ENCODE data around the gene TSSK2.

Gene TSSK2

DNA sequence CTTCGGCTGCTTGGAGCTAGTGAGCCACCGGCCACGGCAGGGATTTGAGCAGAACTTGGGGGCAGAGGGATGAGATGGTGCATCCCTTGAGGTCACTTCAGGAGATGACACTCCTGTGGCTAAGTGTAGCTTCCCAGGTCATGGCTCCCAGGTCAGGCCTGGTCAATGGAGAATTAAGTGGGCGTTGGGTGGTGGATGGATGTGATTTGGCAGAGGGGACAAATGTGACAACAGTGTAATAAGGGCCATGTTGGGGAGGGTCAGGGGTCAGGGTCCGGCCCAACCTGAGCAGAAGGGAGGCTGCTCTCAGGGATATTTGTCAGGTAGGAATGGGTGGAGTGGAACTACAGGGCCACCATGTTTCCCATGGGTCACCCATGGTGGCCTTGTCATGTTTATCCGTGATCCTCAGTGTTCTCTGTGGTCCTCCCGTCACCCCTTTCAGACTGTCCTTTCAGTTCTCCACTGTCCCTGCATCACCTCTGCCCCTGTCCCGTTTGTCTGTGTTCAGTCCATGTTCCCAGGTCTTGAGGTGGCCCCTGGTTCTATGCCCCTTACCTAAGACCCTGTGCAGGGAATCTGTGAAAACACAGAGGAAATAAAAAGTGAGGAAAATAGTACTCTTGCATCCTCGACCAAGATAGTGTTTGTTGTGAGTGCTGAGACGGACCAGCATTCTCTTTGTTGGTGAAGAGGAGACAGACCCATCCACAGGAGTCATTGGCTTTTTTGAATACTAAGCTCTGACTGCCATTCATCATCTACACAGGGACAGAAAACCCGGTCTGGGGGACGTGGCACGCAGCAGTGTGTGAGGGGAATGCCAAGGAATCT, 41.3 kb downstream of the TSSK2 start:
- FAIRE-seq = no peak

DNA sequence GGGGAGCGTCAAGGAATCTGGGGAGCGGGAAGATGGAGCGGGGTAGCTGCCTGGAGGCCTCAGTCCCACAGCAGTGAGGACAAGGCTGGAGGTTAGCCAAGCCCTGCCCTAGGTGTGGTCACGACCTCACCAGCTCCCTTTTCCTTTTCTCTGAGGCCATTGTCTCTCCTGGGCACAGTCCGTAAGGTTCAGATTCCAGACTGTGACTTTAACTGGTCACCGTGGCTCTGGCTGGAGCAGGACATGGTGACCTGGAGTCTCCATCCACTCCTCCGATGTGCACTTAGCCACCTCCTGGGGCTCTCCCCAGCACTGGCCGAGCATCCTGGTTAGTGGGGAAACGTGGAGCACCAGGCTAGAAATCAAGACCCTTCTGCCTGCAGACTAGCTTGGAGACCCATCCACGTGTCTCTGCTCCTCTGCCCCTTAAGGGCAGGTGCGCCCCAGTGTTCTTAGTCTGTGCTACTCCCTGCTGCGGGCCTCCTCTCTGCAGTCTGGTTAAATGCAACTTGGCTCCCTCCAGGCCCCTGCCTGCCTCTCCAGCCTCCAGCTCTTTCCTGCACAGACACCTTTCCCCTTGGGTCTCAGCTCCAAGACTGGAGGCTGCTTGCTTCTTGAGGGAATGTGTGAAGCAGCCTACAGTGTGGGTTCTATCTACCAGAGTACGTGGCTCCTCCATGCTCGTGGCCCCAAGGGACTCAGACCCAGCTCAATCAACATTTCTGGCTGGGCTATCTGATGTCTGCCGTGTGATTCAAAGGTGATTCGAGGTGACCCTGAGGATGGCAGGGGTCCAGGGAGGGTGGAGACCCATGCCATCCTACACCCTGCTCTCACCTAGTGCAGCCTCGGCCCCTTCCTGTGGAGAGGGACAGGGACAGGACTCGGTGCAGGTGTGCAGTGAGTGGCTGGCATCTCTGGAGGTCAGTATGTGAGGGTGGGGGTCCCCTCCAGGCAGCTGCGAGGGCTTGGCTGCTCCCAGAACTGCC, 42.2 kb downstream of the TSSK2 start:
- FAIRE-seq = no peak

DNA sequence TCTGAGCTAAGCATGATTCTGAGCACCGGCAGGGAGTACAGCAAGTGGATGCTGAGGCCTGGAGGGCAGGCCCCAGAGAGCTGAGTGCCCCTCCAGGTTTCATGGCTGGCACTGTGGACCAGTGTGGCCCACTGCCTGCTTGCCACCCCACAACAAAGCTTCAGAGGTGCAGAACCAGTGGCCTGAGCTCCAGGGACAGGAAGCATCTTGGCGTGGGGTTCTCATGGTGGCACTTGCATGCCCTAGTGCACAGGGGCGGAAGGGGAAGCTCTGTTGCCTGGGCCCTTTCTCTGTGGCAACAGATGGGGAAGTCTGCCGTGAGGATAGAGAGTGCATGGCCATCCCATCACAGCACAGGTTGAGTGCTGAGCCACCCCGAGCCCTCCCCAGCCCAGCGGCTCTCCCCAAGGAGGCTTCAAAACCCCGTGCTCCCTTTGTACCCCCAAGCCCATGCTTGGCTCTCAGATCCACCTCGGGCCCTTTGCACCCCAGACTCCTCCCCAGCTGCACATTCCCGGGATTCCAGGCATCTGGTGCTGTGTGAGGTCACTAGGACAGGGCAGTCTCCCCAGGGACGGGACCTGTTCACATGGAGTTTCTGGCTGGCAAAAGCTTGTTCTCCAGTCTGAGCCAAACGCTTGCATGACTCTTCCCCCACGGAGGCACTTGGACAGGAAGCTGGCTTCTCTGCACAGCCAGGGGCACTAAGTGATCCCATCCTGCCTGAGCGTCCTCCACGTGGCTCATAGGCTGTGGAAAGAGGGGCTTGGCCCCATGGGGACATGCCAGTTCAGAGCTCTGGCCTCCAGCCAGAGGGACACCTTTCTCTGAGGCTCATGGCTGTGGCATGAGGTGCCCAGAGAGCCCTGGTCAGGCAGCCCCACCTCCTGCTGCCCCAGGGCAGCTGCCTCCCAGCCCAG, 43.3 kb downstream of the TSSK2 start:
- no peak for FAIRE-seq

DNA sequence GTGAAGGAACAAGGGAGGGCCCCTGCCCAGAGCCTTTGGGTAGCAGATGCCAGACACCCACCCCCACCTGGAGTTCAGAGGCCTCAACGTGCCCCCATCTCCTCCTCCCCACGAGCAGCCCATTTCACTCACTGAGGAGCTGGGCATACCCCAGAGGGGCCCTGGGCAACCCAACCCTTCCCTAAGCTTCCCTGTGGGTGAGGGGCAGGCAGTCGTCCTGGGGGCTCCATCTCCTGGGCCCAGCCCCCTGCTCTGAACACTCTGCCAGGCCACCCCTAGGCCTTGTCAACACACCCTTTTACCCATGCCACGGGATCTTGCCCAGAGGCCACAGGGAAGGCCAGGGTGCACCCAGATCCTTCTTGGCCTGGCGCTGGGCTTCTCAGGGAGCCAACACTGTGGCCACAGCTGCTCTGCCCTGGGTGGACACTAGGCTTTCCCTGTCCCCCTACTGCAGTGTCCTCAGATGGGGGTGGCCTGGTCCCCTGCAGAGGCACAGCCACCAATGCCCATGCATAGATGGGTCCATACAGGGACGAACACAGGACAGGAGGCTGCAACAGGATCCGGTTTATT, 44.0 kb downstream of the TSSK2 start:
- FAIRE-seq = no peak

DNA sequence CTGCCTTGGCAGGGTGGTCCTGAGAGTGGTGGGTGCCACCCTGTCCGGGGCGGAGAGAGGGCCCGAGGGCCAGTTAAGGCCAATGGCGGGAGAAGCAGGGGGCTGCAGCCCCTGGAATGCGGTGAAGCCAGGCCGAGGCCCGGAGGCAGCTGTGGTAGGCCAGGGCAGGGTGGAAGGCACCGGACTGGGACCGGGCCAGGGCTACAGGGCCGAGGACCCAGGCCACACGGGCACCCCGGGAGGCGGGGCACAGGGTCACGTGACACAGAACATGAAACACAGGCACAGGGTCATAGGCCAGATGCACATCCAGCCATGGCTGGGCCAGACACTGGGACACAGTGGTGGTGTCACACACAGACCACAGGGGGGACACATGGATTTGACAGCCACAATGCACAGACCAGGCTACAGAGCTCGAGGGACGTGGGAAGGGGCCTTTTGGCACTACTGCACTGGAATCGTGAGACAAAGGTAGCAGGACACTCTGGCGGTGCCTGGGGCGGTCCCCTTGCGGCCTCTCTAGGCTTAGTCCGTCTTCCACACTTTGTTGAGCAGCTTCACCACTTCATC, 44.6 kb downstream of the TSSK2 start:
- no peak for FAIRE-seq

DNA sequence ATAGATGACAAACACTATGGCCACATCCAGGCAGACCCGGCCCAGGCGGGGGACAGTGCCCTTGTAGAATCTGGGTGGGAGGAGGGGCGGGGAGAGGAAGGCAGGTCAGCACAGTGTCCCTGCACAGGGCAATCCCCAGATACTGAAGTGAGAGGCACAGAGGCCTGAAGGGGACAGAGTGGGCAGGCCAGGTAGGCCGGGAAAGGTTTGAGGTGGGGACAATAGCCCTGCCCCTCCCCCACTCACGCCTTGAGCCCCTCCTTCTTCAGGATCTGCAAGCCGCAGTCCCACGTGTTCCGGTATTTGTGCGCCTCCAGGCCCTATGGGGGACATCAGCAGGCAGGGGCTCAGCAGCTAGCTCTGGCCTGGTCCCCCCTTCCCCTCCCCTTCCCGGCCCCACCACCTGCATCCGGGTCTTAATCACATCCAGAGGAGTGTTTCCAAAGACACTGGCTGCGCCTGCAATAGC, 45.1 kb downstream of the TSSK2 start:
- no peak for FAIRE-seq

DNA sequence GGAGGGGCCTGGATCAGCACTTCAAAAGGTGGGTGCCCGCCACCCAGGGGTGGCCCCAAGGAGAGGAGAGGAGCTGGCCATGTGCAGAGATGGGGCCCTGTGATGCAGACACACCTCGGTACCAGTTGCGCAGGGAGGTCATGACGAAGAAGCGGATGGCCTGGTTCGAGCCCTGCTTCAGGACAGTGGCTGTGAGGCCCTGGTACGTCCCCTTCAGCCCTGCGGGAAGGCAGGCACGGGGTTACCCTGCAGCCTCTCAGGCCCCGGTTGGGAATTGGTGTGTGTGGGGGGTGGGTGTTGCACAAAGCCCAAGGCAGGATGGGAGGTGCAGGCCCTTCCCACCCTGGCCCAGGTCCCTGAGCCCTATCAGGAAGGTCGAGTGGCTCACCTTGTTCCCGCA, 45.6 kb downstream of the TSSK2 start:
- FAIRE-seq = no peak

DNA sequence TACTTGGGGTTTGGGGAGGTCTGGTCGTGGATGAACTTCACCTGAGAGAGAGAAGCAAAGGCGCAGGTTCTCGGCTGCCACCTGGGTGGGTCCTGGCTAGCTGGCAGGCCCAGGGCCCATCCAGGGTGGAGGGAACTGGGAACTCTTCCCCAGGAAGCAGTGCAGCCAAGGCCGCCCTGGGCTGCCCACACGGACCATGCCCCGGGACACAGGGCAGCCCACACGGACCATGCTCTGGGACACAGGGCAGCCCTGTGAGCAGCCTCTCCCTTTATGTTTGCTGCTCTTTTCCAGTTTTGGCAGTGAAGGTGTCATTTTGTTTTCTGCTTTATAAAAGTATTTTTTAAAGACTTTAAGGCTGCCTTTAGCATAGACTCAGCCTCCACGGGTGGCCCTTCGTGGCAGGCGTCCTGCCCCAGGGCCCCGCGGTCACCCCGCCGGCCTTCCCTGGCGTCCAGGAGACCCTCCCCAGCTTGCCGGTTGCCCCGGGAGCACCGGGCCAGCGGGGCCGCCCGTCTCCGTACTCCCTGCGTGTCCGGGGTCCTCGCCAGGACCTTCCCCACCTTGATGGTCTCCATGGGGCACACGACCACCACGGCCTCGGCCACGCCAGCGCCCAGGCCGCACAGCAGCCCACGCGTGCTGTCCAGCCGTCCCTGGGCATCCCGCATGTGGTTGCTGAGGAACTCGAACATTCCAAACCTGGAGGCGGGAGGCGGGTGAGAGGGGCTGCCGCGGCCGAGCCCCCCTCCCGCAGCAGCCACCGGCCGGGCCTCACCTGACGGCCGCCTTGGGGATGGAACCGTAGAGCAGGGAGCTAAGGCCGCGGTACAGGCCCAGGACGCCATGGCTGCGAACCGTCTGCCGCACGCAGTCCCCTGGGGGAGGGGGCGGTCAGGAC, 46.3 kb downstream of the TSSK2 start:
- no peak for FAIRE-seq

DNA sequence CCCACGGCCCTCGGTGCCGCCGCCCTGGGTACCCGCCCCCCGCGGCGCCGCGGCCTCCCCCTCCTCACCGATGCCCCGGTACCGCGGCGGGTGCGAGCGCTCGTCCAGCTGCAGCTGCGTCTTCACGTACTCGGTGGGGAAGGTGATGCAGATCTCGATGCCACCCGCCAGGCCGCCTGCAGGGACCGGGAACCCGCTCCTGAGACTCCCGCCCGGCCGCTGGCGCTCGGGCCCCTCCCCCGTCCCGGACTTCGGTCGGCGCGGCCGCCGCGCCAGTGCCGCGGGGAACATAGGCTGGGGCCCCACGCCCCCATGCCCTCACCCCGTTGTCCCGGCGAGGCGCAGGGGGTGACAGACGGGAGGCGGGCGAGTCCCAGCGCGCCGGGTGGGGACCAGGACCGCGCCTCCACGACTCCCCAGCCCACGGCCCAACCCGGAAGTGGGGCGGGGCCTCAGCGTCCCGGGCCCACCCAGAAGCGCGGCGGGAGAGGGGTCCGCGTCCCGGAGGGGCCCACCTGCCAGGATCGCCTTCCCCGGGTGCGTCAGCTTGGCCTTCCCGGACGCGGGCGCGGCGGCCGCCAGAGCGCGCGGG, 47.1 kb downstream of the TSSK2 start:
- FAIRE-seq = no peak

DNA sequence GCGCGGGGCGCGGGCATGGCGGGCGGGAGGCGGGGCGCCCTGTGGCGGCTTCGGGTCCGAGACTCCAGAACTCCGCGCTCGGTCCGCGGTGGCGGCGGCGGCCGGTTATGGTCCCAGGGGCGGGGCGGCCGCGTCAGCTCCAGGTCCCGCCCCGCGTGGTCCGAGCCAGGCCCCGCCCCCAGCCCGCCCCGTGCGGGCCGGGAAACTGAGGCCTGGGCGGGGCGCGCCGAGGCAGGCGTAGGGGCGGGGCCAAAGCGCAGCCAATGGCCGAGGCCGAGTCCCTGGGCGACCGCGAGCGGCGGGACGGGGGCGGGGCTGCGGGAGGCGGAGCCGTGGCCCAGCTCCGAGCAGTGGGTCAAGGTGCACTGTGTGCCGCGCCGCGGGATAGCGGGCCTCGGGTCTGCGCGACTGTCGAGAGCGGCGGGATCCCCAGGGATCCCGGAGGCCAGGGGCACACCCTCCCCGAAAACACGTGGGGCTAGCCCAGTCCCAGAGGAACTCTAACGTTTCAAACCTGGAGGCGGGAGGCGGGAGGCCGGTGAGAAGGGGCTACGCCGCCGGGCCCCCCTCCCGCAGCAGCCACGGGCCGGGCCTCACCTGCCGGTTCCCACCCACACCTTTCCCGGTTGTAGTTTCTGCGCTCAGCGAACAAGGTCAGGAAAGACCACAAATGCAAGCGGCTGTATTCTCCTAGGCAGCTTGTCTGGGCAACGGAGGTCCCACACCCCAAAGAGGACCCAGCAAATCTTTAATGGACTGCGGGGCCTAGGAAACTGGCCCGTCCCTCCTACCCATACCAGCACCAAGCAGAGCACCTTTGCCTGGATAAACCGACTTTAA, 47.8 kb downstream of the TSSK2 start, which contains the start of gene SLC25A1:
Gene SLC25A1 (minus strand): TSS at position 80 of the 840 bp plus-strand sequence. CDS start 63 bp downstream, at position 17.
- no peak for FAIRE-seq

DNA sequence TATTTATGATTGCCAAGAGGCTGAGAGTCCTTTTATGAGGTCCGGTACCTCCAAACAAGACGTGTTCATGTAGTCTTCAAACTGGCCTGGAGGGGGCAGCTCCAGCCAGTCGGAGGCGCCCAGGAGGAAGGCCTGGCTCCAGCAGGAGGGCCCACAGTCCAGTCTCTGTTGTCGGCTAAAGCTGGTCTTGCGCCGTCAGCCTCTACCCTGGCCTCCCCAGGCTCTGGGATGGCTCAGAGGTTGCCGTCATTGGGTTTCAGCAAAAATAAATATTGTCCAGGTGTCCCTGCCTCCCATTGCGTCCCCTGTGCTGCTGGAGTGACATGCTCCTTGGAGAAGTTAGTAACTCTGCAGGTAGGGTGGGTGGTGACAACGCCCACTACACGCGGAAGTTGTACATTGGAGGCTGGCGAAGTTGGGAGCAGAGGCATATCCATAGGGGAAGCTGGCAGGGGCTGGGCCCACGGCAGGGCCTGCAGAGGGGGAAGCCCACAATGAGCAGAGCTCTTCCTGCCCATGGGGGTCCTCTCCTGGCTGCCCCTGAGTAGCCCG, 48.5 kb downstream of the TSSK2 start:
- no peak for FAIRE-seq

DNA sequence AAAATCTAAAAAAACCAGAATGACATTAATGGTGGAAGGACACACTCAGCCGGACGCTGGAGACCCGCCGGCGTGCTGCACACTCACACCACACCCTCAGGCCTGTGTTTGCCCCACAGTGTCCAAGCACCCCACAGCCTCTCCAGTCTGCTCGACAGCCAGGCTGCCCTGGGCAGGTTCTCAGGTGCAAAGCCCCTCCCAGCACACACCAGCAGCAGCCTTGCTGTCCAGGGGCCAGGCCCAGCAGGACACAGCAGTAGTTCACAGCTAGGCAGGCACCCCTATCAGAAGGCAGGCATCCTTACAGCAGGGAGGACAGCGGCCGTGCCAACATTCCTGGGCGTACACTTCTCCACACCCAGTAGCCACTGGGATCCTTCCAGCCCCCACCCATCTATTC, 49.1 kb downstream of the TSSK2 start:
- FAIRE-seq = no peak

DNA sequence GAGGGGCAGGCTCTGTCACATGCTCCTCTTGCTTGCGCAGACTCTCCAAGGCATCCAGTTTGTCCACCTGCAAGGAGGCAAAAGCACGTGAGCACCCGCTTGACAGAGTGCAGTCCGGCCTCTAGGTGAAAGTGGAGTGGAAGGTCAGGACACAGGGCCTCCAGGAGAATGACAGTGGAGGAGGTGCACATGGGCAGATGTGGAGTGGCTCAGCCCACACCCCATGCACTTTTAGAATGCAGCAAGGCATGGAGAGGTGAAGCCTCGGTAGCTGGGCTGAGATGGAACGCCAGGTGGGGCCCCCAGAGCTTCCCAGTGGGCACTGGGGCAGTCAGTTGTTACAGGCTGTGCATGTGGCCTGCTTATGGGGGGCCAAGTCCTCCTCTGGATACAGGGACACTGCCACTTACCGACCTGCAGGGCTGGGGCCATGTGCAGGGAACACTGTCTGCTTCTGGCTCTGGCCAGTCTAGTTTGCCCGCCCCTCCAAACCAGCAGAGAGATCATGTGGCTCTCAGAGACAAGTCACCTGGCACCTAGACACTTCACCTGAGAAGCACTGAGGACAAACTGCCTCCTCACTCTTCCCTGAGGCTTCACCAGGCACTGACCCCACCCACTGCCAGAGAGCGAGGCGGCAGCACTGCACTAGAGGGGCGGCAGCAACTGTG, 49.8 kb downstream of the TSSK2 start:
- FAIRE-seq = no peak

DNA sequence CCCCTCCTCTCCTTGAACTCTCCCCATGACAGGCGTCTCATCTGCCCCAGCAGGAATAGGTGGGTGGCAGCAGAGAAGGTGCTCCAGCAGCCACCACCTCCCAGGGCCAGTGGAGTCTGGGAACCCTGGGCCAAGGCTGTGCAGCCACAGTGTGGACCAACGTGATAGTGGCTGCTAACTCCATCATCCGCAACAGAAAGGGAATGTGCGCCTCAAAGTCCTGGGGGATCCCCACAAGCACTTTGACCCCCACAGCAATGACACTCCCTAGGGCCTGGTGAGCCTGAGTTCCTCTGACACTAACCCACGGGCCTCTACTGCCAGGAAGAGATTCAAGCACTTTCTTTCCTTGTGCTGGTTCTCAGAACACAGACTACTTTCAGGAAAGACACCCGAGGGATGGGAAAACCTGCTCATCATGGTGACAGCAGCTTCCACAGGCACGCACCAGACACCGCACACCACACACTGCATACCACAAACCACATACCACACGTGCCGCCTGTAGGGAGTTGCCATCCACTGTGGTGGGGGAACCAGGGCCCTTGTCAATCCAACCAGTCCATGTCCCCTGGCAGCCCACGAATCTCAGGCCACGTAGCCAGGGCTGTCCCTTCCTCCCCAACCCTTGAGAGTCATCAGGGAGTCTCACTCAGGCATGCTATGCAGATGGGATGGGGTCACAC, 50.8 kb downstream of the TSSK2 start:
- no peak for FAIRE-seq

All from colon (tissue), 2 donors.